Measurements from ENCODE around the gene MFAP2.

- TF ChIP-seq IRF2 (CRISPR knock-in tag; IDR thresholded peaks at IDR 0.05; ENCODE audit: borderline replicate concordance, low read depth) (no peak), NFE2L1 (CRISPR knock-in tag; IDR thresholded peaks at IDR 0.05) (no peak), CTCF (IDR thresholded peaks at IDR 0.05) (no peak), ZSCAN18 (CRISPR knock-in tag; IDR thresholded peaks at IDR 0.05) (no peak), ATF1 (CRISPR knock-in tag; IDR thresholded peaks at IDR 0.05) (no peak), ATF3 (CRISPR knock-in tag; conservative IDR thresholded peaks at IDR 0.05) (no peak), NR2C2 (CRISPR knock-in tag; IDR thresholded peaks at IDR 0.05) (no peak)
These were observed 3.0 kb downstream of the MFAP2 start for GRCh38 chr1:16977377-16977776.
